BE2C (cell line): ENCODE data around the gene CDC6.
"Not testable (repeated sequence)": the region's sequence is repeated elsewhere in the genome, so short reads cannot be mapped to it uniquely, and the experiment has no call there.

ENCODE experiments used
- DNase-seq: peaks from one replicate; pipeline ENCODE4 v3.0.0-alpha.2; 2020
- H3K27me3 ChIP-seq: fragments of 250-450 bp; sonication (Bioruptor Pico); 2 replicates; pipeline ENCODE4 v1.5.1; 2020; ENCODE audit warnings: mild to moderate bottlenecking
- H3K36me3 ChIP-seq: fragments of 250-450 bp; sonication (Bioruptor Pico); 2 replicates; pipeline ENCODE4 v1.5.1; 2020; ENCODE audit warnings: mild to moderate bottlenecking
- H3K4me1 ChIP-seq: fragments of 250-450 bp; sonication (Bioruptor Pico); 2 replicates; pipeline ENCODE4 v1.5.1; 2020
- H3K4me3 ChIP-seq: 2 replicates; pipeline ENCODE4 v1.5.1; 2011; ENCODE audit warnings: low read depth, low read length
- H3K9me3 ChIP-seq: fragments of 250-450 bp; sonication (Bioruptor Pico); 2 replicates; pipeline ENCODE4 v1.5.1; 2020
- CTCF ChIP-seq: IDR thresholded peaks from 2 replicates; pipeline ENCODE4 v1.5.1; 2012; ENCODE audit warnings: mild to moderate bottlenecking, low read depth, low read length

CDC6 gene

GRCh38 chr17:40301315-40301714, 13.6 kb downstream of the CDC6 start:
- peaks cover 43% of the 10 kb centered on the region for H3K36me3 ChIP-seq
- DNase-seq = peak; percentile 60
- H3K4me3 ChIP-seq = no peak overlapping the region
- H3K27me3 ChIP-seq = no peaks in the 10 kb centered on the region
- H3K4me1 ChIP-seq = peaks cover 27% of the 10 kb centered on the region
- no peaks in the 10 kb centered on the region for H3K9me3 ChIP-seq
- TF ChIP-seq CTCF = peak; percentile 61

- peak; percentile 64 for DNase-seq
- peaks cover 45% of the 10 kb centered on the region for H3K4me1 ChIP-seq
- no peaks in the 10 kb centered on the region for H3K27me3 ChIP-seq
- H3K36me3 ChIP-seq = peaks cover 28% of the 10 kb centered on the region
- H3K4me3 ChIP-seq = no peak overlapping the region
- H3K9me3 ChIP-seq = no peaks in the 10 kb centered on the region
- TF ChIP-seq CTCF = peak; percentile 87
Observed at GRCh38 chr17:40303009-40303657, 15.5 kb downstream of the CDC6 start.

- H3K4me1 ChIP-seq = peaks cover 52% of the 10 kb centered on the region
Observed at GRCh38 chr17:40303708-40304551, 16.3 kb downstream of the CDC6 start.

GRCh38 chr17:40304552-40304863, 16.8 kb downstream of the CDC6 start:
- peaks cover 25% of the 10 kb centered on the region for H3K36me3 ChIP-seq
- peaks cover 52% of the 10 kb centered on the region for H3K4me1 ChIP-seq
- not testable (repeated sequence) for DNase-seq

More at GRCh38 chr17:40303708-40304551, 16.3 kb downstream of the CDC6 start:
- Histone ChIP-seq H3K4me3 (no peak overlapping the region), H3K9me3 (no peaks in the 10 kb centered on the region), H3K27me3 (no peaks in the 10 kb centered on the region), H3K36me3 (peaks cover 28% of the 10 kb centered on the region)
- peak; percentile 75 for DNase-seq
- no peak for TF ChIP-seq CTCF

GRCh38 chr17:40304866-40305265, 17.2 kb downstream of the CDC6 start:
- Histone ChIP-seq H3K4me1 (peaks cover 52% of the 10 kb centered on the region), H3K36me3 (peaks cover 23% of the 10 kb centered on the region)
- not testable (repeated sequence) for DNase-seq, H3K4me3 ChIP-seq, H3K9me3 ChIP-seq, H3K27me3 ChIP-seq

More at GRCh38 chr17:40304552-40304863, 16.8 kb downstream of the CDC6 start:
- H3K27me3 ChIP-seq, H3K9me3 ChIP-seq, H3K4me3 ChIP-seq: not testable (repeated sequence)

- 0 out of 2 replicates have a peak overlapping the region, but pooled peaks have one; percentile 9 for H3K4me3 ChIP-seq
- TF ChIP-seq CTCF = no peak
- no peaks in the 10 kb centered on the region for H3K27me3 ChIP-seq
- H3K4me1 ChIP-seq = peaks cover 63% of the 10 kb centered on the region
- DNase-seq = no peak
- no peaks in the 10 kb centered on the region for H3K9me3 ChIP-seq
- peaks cover 15% of the 10 kb centered on the region for H3K36me3 ChIP-seq
Observed at GRCh38 chr17:40306395-40306794, 18.7 kb downstream of the CDC6 start.

GRCh38 chr17:40307001-40307730, 19.5 kb downstream of the CDC6 start:
- H3K4me1 ChIP-seq = peaks cover 71% of the 10 kb centered on the region
- H3K9me3 ChIP-seq = no peaks in the 10 kb centered on the region
- DNase-seq = peak; percentile 80
- peaks cover 7% of the 10 kb centered on the region for H3K36me3 ChIP-seq
- H3K27me3 ChIP-seq = no peaks in the 10 kb centered on the region
- H3K4me3 ChIP-seq = peak overlapping the region; percentile 12
- TF ChIP-seq CTCF = no peak
